C1 segment of cervical spinal cord (tissue), 14 donors: ENCODE data around the gene CTSK.
A peak's percentile ranks its signal among the peaks of the same experiment; 100 is the strongest.
"Not testable (repeated sequence)": the region's sequence is repeated elsewhere in the genome, so short reads cannot be mapped to it uniquely, and the experiment has no call there.

Source experiments
- DNase-seq, 14 donors: peaks; one replicate each; lab custom pipeline; 2025; lab: John Stamatoyannopoulos, UW

The CTSK gene

GRCh38 chr1:150808121-150808520 lies at the start of gene CTSK:
CTSK (minus strand) TSS chr1:150808260; CDS start chr1:150806805, 1,455 bp downstream.
- DNase-seq, result no peak

GRCh38 chr1:150852734-150853133 lies 44.7 kb upstream of the CTSK start:
- DNase-seq, result not testable (repeated sequence)

GRCh38 chr1:150850801-150851362 lies 42.8 kb upstream of the CTSK start:
- not testable (repeated sequence) for DNase-seq

- DNase-seq, result no peak
Measured at GRCh38 chr1:150846473-150847146, 38.5 kb upstream of the CTSK start.

GRCh38 chr1:150843474-150843873 lies 35.4 kb upstream of the CTSK start:
- DNase-seq, result no peak

GRCh38 chr1:150842964-150843363 lies 34.9 kb upstream of the CTSK start:
- no peak for DNase-seq

GRCh38 chr1:150842343-150842742 lies 34.3 kb upstream of the CTSK start:
- DNase-seq, result no peak

GRCh38 chr1:150841626-150842025 lies 33.6 kb upstream of the CTSK start:
- DNase-seq, result no peak

GRCh38 chr1:150840850-150841249 lies 32.8 kb upstream of the CTSK start:
- DNase-seq, result not testable (repeated sequence)

- no peak for DNase-seq
Measured at GRCh38 chr1:150836129-150836773, 28.2 kb upstream of the CTSK start.

GRCh38 chr1:150833961-150834360 lies 25.9 kb upstream of the CTSK start:
- DNase-seq, result not testable (repeated sequence)

GRCh38 chr1:150832597-150832996 lies 24.5 kb upstream of the CTSK start:
- DNase-seq, result no peak

GRCh38 chr1:150829751-150830150 lies 21.7 kb upstream of the CTSK start:
- DNase-seq, result no peak

GRCh38 chr1:150826299-150826698 lies 18.2 kb upstream of the CTSK start:
- DNase-seq, result no peak

- no peak for DNase-seq
Measured at GRCh38 chr1:150820730-150821512, 12.9 kb upstream of the CTSK start.

- no peak for DNase-seq
Measured at GRCh38 chr1:150815871-150816270, 7.8 kb upstream of the CTSK start.

GRCh38 chr1:150813028-150813707 lies 5.1 kb upstream of the CTSK start:
- DNase-seq, result peak in 2 of 14 donors; percentile 3 to 36

- no peak for DNase-seq
Measured at GRCh38 chr1:150810958-150811659, 3.0 kb upstream of the CTSK start.

- DNase-seq, result no peak
Measured at GRCh38 chr1:150809651-150810050, 1.6 kb upstream of the CTSK start.

- DNase-seq, result no peak
Measured at GRCh38 chr1:150808846-150809245, 786 bp upstream of the CTSK start.
